Esophagus muscularis mucosa (tissue), 4 donors: ENCODE results near the gene FAM118B. TPM values are rescaled to one million over a fixed set of nuclear protein-coding genes. Genes with fewer than 3 reads are reported as not detected.
A peak's percentile ranks its signal among the peaks of the same experiment; 100 is the strongest.

Source experiments
- DNase-seq: peaks from one replicate; pipeline ENCODE4 v3.0.0-alpha.2; 2017; ENCODE audit errors: extremely low spot score
- H3K27ac ChIP-seq, 4 donors: fragments of 200-600 bp; sonication (generic); replicated peaks in 1 of 4; 1 replicate in 3 of 4; 2 replicates in 1 of 4; pipeline ENCODE4 v1.5.1; 2016 to 2019; ENCODE audit warnings: mild to moderate bottlenecking in 1 of 4
- H3K27me3 ChIP-seq, 4 donors: fragments of 200-600 bp; sonication (generic); one replicate each; pipeline versions ENCODE4 v1.5.1 to v1.6.0; 2016 to 2019
- H3K36me3 ChIP-seq, 4 donors: fragments of 200-600 bp; sonication (generic); one replicate each; pipeline ENCODE4 v1.5.1; 2016 to 2019
- H3K4me1 ChIP-seq, 4 donors: fragments of 200-600 bp; sonication (generic); one replicate each; pipeline ENCODE4 v1.5.1; 2016 to 2019
- H3K4me3 ChIP-seq, 4 donors: fragments of 200-600 bp; sonication (generic); 1 replicate in 2 of 4; 2 replicates in 2 of 4; pipeline ENCODE4 v1.5.1; 2016 to 2019; ENCODE audit warnings: mild to moderate bottlenecking in 4 of 4, moderate library complexity in 1 of 4
- H3K9me3 ChIP-seq, 4 donors: fragments of 200-600 bp; sonication (generic); 1 replicate in 3 of 4; 2 replicates in 1 of 4; pipeline ENCODE4 v1.5.1; 2016 to 2019
- CTCF ChIP-seq, 3 experiments: fragments of 200-600 bp in 2 of 3; fragments of 450-650 bp in 1 of 3; sonication (generic) in 2 of 3; IDR thresholded peaks; one replicate each; pipeline ENCODE4 v1.5.1; 2017 to 2019; ENCODE audit warnings: antibody characterized with exemption in 3 of 3, mild to moderate bottlenecking in 2 of 3, moderate library complexity in 1 of 3
- EP300 ChIP-seq: sonication (generic); formaldehyde crosslinking; IDR thresholded peaks from one replicate; pipeline ENCODE4 v1.6.1; 2017; ENCODE audit warnings: antibody characterized with exemption
- POLR2A ChIP-seq: fragments of 450-650 bp; IDR thresholded peaks from one replicate; pipeline ENCODE4 v1.6.1; 2017; ENCODE audit warnings: antibody characterized with exemption, moderate library complexity, mild to moderate bottlenecking, low read depth
- POLR2AphosphoS5 ChIP-seq, 2 donors: sonication (generic); formaldehyde crosslinking; IDR thresholded peaks; one replicate each; pipeline ENCODE4 v1.6.1; 2017; ENCODE audit warnings: antibody characterized with exemption in 2 of 2
- WGBS: methylation state at CpG from one replicate; pipeline ENCODE4 v1.1.5; 2018; 5-methylcytosine and 5-hydroxymethylcytosine counted together
- intact Hi-C: fragments of 100-400 bp; cut with DNase I; formaldehyde crosslinking; loops from one replicate; pipeline ENCODE4 v1.15.1; 2023
- total RNA-seq, 4 donors: library from RNA; depleted of rRNA; stranded (reverse); fragments of >200 nt; gene quantifications; one replicate each; pipeline versions ENCODE4 v1.1.0 to v1.2.1, GENCODE V29; 2016

FAM118B gene
- total RNA-seq, 4 donors from 2014 or later = 14.1 to 22.8 (median 17.9) TPM

GRCh38 chr11:126164781-126165180 is 46.8 kb upstream of the FAM118B start:
- H3K4me1 ChIP-seq = peaks cover 0 to 28% (median 27%) of the 10 kb centered on the region in 4 donors
- H3K4me3 ChIP-seq = no peak overlapping the region
- TF ChIP-seq POLR2A (no peak), EP300 (no peak), POLR2AphosphoS5 (IDR thresholded peaks at IDR 0.05) (no peak)
- H3K9me3 ChIP-seq = no peaks in the 10 kb centered on the region
- no peaks in the 10 kb centered on the region for H3K27me3 ChIP-seq
- intact Hi-C loops = no loop called here
- no peak for DNase-seq
- no peak overlapping the region for H3K27ac ChIP-seq
- no peaks in the 10 kb centered on the region for H3K36me3 ChIP-seq
- WGBS = 90% methylated on average over 8 of the region's 8 CpGs

GRCh38 chr11:126165311-126165720 is 46.3 kb upstream of the FAM118B start:
- TF ChIP-seq CTCF (IDR thresholded peaks at IDR 0.05) (no peak), POLR2AphosphoS5 (IDR thresholded peaks at IDR 0.05) (no peak), EP300 (no peak), POLR2A (no peak)
- Histone ChIP-seq H3K36me3 (no peaks in the 10 kb centered on the region), H3K9me3 (no peaks in the 10 kb centered on the region), H3K4me3 (no peak overlapping the region), H3K27ac (peak overlapping the region in 1 of 4 donors; percentile 33), H3K4me1 (peaks cover 0 to 28% (median 27%) of the 10 kb centered on the region in 4 donors), H3K27me3 (no peaks in the 10 kb centered on the region)
- intact Hi-C loops = no loop called here
- no peak for DNase-seq
- WGBS = 54% methylated on average over 9 of the region's 9 CpGs

- no peak for DNase-seq
- intact Hi-C loops = no loop called here
- 54% methylated on average over 4 of the region's 10 CpGs for WGBS
- Histone ChIP-seq H3K4me3 (no peak overlapping the region), H3K9me3 (no peaks in the 10 kb centered on the region), H3K4me1 (peaks cover 0 to 28% (median 27%) of the 10 kb centered on the region in 4 donors), H3K36me3 (no peaks in the 10 kb centered on the region), H3K27ac (peak overlapping the region in 2 of 4 donors; percentile 33 to 45), H3K27me3 (no peaks in the 10 kb centered on the region)
- no peak for TF ChIP-seq CTCF (IDR thresholded peaks at IDR 0.05)
- TF ChIP-seq POLR2AphosphoS5 (IDR thresholded peaks at IDR 0.05) = no peak
- TF ChIP-seq POLR2A = no peak
- no peak for TF ChIP-seq EP300
These were observed 45.8 kb upstream of the FAM118B start for GRCh38 chr11:126165757-126166156.

- TF ChIP-seq EP300 (no peak), POLR2A (no peak), CTCF (IDR thresholded peaks at IDR 0.05) (no peak), POLR2AphosphoS5 (IDR thresholded peaks at IDR 0.05) (no peak)
- DNase-seq = no peak
- no peak overlapping the region for H3K4me3 ChIP-seq
- intact Hi-C loops = no loop called here
- H3K4me1 ChIP-seq = peaks cover 0 to 28% (median 27%) of the 10 kb centered on the region in 4 donors
- 96% methylated on average over 3 of the region's 3 CpGs for WGBS
- H3K27ac ChIP-seq = peak overlapping the region in 1 of 4 donors; percentile 33
- H3K27me3 ChIP-seq = no peaks in the 10 kb centered on the region
- no peaks in the 10 kb centered on the region for H3K36me3 ChIP-seq
- no peaks in the 10 kb centered on the region for H3K9me3 ChIP-seq
These were observed 45.2 kb upstream of the FAM118B start for GRCh38 chr11:126166413-126166812.

GRCh38 chr11:126167488-126167887 is 44.1 kb upstream of the FAM118B start:
- Histone ChIP-seq H3K36me3 (no peaks in the 10 kb centered on the region), H3K4me3 (no peak overlapping the region), H3K27me3 (no peaks in the 10 kb centered on the region), H3K9me3 (no peaks in the 10 kb centered on the region), H3K4me1 (peaks cover 0 to 25% (median 24%) of the 10 kb centered on the region in 4 donors), H3K27ac (no peak overlapping the region)
- TF ChIP-seq EP300 (no peak), POLR2A (no peak), CTCF (IDR thresholded peaks at IDR 0.05) (no peak), POLR2AphosphoS5 (IDR thresholded peaks at IDR 0.05) (no peak)
- intact Hi-C loops = no loop called here
- WGBS = 19% methylated on average over 2 of the region's 2 CpGs
- DNase-seq = no peak
